Stimulated activated CD4-positive, alpha-beta T cell treated with anti-CD3 and anti-CD28 coated beads, Interleukin-2, amount 100 ng/mL, for 24 hours (primary cell): ENCODE data around the gene STAMBPL1.
"Not testable (repeated sequence)": the region's sequence is repeated elsewhere in the genome, so short reads cannot be mapped to it uniquely, and the experiment has no call there.

Experiments used
- DNase-seq, 2 donors: peaks; one replicate each; pipeline ENCODE4 v3.0.0-alpha.2; 2020

Gene STAMBPL1

GRCh38 chr10:88879534-88880281 is at the start of gene STAMBPL1:
STAMBPL1 (plus strand) TSS chr10:88880245; CDS start chr10:88901709, 21,464 bp downstream.
- DNase-seq = peak in 1 of 2 donors; percentile 82

GRCh38 chr10:88830643-88831268 is 49.3 kb upstream of the STAMBPL1 start:
- DNase-seq = no peak

GRCh38 chr10:88831709-88832108 is 48.3 kb upstream of the STAMBPL1 start:
- peak; percentile 31 to 42 for DNase-seq

- DNase-seq = no peak
These were observed 47.7 kb upstream of the STAMBPL1 start for GRCh38 chr10:88832376-88832775.

GRCh38 chr10:88833156-88833555 is 46.9 kb upstream of the STAMBPL1 start:
- DNase-seq = no peak

GRCh38 chr10:88833723-88834122 is 46.3 kb upstream of the STAMBPL1 start:
- DNase-seq = no peak

GRCh38 chr10:88835096-88835909 is 44.7 kb upstream of the STAMBPL1 start:
- DNase-seq = peak; percentile 91

GRCh38 chr10:88835910-88836221 is 44.2 kb upstream of the STAMBPL1 start:
- no peak for DNase-seq

GRCh38 chr10:88837632-88838031 is 42.4 kb upstream of the STAMBPL1 start:
- not testable (repeated sequence) for DNase-seq

GRCh38 chr10:88838766-88839350 is 41.2 kb upstream of the STAMBPL1 start:
- DNase-seq = no peak

GRCh38 chr10:88840104-88840503 is 39.9 kb upstream of the STAMBPL1 start:
- no peak for DNase-seq

- no peak for DNase-seq
These were observed 39.2 kb upstream of the STAMBPL1 start for GRCh38 chr10:88840881-88841280.

GRCh38 chr10:88841316-88842111 is 38.5 kb upstream of the STAMBPL1 start:
- DNase-seq = no peak

- DNase-seq = no peak
These were observed 36.9 kb upstream of the STAMBPL1 start for GRCh38 chr10:88843171-88843570.

GRCh38 chr10:88848499-88848898 is 31.5 kb upstream of the STAMBPL1 start:
- DNase-seq = no peak

GRCh38 chr10:88849234-88849633 is 30.8 kb upstream of the STAMBPL1 start:
- no peak for DNase-seq

- no peak for DNase-seq
These were observed 29.3 kb upstream of the STAMBPL1 start for GRCh38 chr10:88850712-88851111.

GRCh38 chr10:88851706-88852105 is 28.3 kb upstream of the STAMBPL1 start, which contains the start of gene ANKRD22:
ANKRD22 (minus strand) TSS chr10:88851844; CDS start chr10:88851607, 237 bp downstream.
- DNase-seq = no peak

- no peak for DNase-seq
These were observed 27.7 kb upstream of the STAMBPL1 start for GRCh38 chr10:88852327-88852726.

- no peak for DNase-seq
These were observed 26.7 kb upstream of the STAMBPL1 start for GRCh38 chr10:88853155-88853881.

- DNase-seq = no peak
These were observed 25.4 kb upstream of the STAMBPL1 start for GRCh38 chr10:88854684-88855083.

- DNase-seq = no peak
These were observed 22.2 kb upstream of the STAMBPL1 start for GRCh38 chr10:88857831-88858230.
